GM19351 (cell line): Measurements from ENCODE around the gene STK24.

Experiments
- ATAC-seq: cut with Tn5 transposase; IDR thresholded peaks from one replicate; pipeline ENCODE4 v1.9.1; 2021; ENCODE audit warnings: mild to moderate bottlenecking, moderate library complexity; ENCODE audit not compliant: unreplicated experiment

The STK24 gene

GRCh38 chr13:98514288-98514687, 62.6 kb downstream of the STK24 start:
- no peak for ATAC-seq

GRCh38 chr13:98513837-98514236, 63.1 kb downstream of the STK24 start:
- no peak for ATAC-seq

GRCh38 chr13:98512774-98513665, 63.9 kb downstream of the STK24 start:
- ATAC-seq, result no peak

GRCh38 chr13:98511435-98511834, 65.5 kb downstream of the STK24 start:
- ATAC-seq, result no peak

- no peak for ATAC-seq
Observed at GRCh38 chr13:98510156-98510509, 66.8 kb downstream of the STK24 start.

- ATAC-seq, result peak; percentile 46
Observed at GRCh38 chr13:98509271-98510155, 67.4 kb downstream of the STK24 start.

- ATAC-seq, result no peak
Observed at GRCh38 chr13:98508685-98509084, 68.2 kb downstream of the STK24 start.

GRCh38 chr13:98508280-98508679, 68.6 kb downstream of the STK24 start:
- no peak for ATAC-seq

GRCh38 chr13:98507282-98507797, 69.6 kb downstream of the STK24 start:
- ATAC-seq, result no peak

- no peak for ATAC-seq
Observed at GRCh38 chr13:98506728-98507230, 70.1 kb downstream of the STK24 start.

GRCh38 chr13:98506322-98506721, 70.6 kb downstream of the STK24 start:
- ATAC-seq, result no peak

- ATAC-seq, result no peak
Observed at GRCh38 chr13:98505217-98505616, 71.7 kb downstream of the STK24 start.

GRCh38 chr13:98504371-98504963, 72.4 kb downstream of the STK24 start:
- ATAC-seq, result peak; percentile 49

GRCh38 chr13:98504029-98504351, 72.9 kb downstream of the STK24 start:
- no peak for ATAC-seq

- ATAC-seq, result no peak
Observed at GRCh38 chr13:98503175-98504028, 73.5 kb downstream of the STK24 start.

GRCh38 chr13:98500963-98501421, 75.9 kb downstream of the STK24 start:
- peak; percentile 84 for ATAC-seq

GRCh38 chr13:98496966-98497365, 79.9 kb downstream of the STK24 start:
- ATAC-seq, result no peak

GRCh38 chr13:98496479-98496791, 80.5 kb downstream of the STK24 start:
- no peak for ATAC-seq

- ATAC-seq, result no peak
Observed at GRCh38 chr13:98495627-98496478, 81.1 kb downstream of the STK24 start.
